ENCODE data around the gene MME. TPM values are rescaled to one million over a fixed set of nuclear protein-coding genes. Genes with fewer than 3 reads are reported as not detected.

The MME gene
- total RNA-seq, 6 experiments from 2014 or later = 40.3 to 85.5 (median 67.1) TPM

Other genes with a start within 250 kb of the MME start
- gene STRIT1, start 213.4 kb downstream of the MME start, total RNA-seq (2021; fragmentation: NEBNext Ultra II Directional; extraction: Animal tissue kit (Norgen Biotek cat#: 25700)) = not detected